Measurements from ENCODE around the gene PIGR.

GRCh38 chr1:206880314-206880713 is 66.0 kb downstream of the PIGR start:
- TF ChIP-seq CTCF (IDR thresholded peaks at IDR 0.05) (no peak), USF2 (IDR thresholded peaks at IDR 0.05; ENCODE audit: borderline replicate concordance, low read depth, low read length) (no peak), TCF12 (IDR thresholded peaks at IDR 0.05) (no peak), EP300 (IDR thresholded peaks at IDR 0.05; ENCODE audit: borderline replicate concordance in 1 of 2, low read depth in 1 of 2, low read length in 1 of 2) (no peak), NFIC (IDR thresholded peaks at IDR 0.05; ENCODE audit: borderline replicate concordance) (no peak), JUND (IDR thresholded peaks at IDR 0.05) (no peak), CHD2 (IDR thresholded peaks at IDR 0.05; ENCODE audit: low read length, partially characterized antibody) (no peak), RAD21 (IDR thresholded peaks at IDR 0.05; ENCODE audit: low read length) (no peak), RCOR1 (IDR thresholded peaks at IDR 0.05; ENCODE audit: low read length) (no peak)

All from SK-N-SH (cell line).